ENCODE data around the gene DMKN.
"Not testable (repeated sequence)": the region's sequence is repeated elsewhere in the genome, so short reads cannot be mapped to it uniquely, and the experiment has no call there.

The DMKN gene

DNA sequence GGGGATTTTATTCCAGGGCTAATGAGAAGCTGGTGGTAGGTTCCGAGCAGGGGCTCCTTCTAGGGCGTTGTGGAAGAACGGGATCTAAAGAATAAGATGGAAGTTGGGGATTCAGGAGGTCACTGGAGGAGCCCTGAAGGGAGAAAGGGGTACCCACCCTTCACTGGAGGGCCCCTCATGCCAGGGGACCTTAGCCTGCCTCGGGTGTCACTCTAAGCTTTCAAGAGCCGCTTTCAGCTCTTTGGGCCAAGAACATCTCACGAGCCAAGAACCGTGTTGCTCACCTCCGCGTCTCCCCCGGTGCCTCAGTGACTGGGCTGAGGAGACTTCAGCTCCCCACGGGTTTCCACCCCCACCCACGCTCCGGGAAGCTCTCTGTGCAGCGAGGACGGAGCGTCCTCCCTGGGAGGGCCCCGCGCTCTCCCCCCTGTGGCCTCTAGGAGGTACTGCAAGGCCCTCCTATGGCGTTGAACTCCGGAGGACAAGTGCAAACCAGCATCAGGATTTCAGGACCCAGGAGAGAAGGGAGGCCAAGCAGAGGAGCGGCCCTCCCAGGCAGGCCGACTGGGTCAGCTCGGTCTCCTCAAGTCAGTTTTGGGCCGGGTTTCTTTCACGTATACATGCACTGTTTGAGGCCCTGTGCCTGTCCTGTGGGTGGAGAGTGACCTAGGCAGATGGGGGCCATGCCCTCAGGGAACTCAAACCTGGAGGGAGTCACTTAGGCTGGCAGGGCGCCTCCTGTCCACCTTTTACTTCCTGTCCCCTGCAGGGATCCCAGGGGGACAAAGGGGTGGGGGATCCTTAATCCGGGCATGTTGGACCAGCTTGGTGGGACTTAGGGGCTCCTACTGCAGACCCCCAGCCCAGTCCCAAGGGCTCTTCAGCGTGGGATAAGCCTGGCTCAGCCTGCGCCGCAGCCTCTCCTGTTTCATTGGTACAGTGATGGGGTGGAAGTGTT lies 18.1 kb downstream of the DMKN start:
- DNase-seq, result peak; percentile 68

DNA sequence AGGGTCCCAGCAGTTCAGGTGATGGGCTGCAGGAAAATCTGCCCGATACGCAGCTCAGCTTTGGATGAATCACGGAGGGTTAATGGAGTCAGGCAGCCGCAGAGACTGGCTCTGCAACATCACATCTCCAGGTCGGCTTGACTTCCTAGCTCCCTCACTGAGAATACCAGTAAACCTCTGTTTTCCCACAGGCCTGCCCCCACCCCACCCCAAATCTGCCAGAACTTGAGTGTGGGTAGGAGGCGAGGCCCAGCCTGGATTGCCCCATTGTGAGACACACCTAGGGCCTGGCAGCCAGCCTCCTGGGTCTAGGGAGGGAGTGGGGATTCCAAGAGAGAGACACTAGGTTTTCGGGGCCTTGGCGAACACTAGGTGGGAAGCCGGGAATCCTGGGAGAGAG lies 19.5 kb downstream of the DMKN start:
- no peak for DNase-seq

DNA sequence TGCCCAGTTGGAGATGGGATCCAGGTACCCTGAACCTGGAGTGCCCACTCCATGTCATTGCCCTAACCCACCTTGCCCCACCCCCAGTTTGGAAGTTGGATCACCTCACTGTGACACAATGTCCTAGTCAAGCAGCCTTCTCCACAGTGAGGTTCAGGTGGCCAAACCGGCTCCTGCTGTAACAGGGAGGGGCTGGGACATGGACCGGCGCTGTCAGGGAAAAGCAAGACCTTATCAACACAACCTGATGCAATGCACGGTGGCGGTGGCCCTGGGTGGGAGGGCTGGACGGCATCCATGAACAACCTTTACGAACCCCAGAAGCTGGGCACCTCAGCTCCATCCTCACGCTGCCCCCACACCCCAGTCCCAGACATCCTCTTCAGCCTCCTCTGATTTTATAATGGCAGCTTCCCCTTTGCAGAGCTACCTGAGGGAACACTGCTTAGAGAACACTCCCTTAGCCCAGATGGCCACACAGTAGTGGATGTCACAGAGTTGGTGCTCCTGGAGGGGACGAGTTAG lies 21.6 kb downstream of the DMKN start:
- no peak for DNase-seq

DNA sequence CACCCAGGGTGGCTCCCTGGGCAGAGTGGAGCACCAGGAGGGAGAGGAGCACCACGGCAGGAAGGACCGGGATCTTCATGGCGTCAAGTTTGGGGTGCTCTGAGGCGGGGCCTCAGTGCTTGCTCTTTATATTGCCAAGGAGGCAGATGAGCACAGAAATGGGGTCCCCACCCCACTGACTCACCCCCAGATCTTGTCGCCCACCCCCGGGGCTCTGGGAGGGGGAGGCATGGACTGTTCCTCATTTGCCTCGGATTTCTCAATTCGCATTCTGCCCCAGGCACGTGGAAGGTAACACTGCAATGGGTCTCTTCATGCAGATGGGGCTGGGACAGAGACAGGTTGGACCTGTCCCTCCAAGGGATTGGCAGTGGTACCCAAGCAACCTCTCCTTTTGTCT lies 23.1 kb downstream of the DMKN start, which contains the start of gene KRTDAP:
Gene KRTDAP, minus strand, starts transcription at position 101 of the 400 bp plus-strand sequence. Its CDS starts 22 bp downstream, at position 79.
- no peak for DNase-seq

GRCh38 chr19:35488677-35489076 lies 24.8 kb downstream of the DMKN start:
- DNase-seq, result no peak

DNA sequence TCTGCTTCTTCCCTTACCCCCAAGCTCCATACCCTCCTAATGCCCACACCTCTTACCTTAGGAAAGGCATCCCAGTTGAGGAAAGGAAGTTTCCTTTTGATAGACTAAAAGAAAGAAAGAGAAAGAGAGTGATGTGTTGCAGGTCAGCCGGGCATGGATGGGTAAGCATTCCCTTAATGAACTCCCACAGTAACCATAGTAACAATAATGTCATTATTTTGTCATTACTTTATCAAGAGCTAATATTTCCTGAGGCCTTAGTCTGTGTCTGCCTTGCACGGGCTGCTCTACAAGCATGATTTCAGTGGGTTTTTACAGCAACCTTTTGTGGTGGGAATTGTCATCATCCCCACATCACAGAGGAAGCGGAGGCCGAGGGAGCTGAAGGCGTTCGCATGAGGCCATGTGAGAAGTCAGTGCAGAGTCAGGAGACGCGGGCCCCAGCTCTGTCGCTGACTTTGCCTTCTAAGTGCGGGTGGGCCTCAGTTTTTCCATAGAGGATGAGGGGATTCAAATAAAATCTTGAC lies 25.7 kb downstream of the DMKN start:
- DNase-seq, result no peak

DNA sequence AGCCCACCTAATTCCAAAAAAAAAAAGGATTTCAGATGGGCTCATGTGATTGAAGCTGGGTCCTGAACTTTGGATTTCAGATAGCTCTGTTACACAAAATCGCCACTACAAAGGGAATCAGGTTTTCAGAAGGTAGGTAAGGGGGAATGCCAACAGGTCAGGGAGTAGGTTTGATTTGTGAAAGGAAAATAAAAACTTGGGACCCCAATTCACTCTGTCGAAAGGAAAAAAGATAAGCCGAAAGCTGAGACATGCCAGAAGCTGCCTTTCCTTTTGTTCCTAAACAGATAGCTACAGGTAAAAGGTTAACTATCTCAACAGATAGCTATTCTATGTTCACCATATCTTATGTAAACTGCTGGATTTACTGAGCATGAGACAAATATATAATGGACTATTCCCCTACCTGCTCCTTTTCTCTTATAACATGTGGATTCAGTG lies 27.2 kb downstream of the DMKN start:
- DNase-seq, result no peak

DNA sequence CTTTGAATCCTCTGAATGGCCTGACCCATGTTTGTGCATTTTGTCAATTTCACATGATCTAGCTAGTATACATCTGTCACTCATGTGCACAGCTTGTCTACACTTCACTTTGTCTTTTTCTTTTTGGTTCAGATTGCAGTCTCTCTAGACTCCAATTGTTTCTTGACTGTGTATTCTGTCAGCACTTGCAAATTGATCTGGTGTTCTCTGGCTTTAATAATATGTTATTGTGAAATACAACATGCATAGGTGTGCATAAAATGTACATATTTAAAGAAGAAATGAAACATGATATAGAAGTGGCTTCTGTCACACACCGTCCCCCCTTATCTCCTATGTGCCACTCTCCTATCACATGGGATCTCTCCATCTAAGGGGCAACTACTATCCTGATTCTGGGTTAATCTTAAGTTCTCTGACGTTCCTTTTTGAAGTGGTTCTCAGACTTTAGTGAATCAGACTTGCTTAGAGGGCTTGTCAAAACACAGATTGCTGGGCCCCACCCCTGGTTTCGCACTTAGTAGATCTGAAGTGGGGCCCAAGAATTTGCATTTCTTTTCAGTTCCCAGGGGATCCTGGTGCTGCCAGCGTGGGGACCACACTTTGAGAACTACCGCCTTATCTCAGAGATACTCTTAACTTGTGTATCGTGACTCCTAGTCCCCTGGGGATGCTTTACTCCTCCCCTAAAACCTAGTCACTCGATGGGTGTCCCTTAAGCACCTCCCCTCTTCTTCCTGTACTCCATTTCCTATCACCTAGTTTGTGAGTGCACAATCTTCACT lies 29.0 kb downstream of the DMKN start:
- DNase-seq, result no peak

DNA sequence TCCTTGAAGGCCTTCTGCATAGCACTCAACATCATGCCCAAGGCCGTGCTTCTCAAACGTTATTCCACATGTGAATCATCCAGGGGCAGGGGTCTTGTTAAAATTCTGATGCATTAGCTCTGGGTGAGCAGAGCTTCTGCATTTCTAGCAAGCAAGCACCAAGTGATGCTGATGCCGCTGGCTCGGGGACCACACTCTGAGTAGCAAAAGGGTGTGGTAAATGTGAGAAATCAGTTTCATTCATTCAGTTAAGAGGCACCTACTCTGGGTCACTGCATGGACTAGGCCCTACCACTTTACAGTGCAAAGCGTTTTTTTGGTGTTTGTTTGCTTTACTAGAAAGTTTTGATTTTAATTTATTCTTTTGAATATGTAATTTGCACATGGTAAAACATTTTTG lies 30.4 kb downstream of the DMKN start:
- no peak for DNase-seq

- peak; percentile 69 for DNase-seq
Measured at GRCh38 chr19:35478794-35479677, 34.4 kb downstream of the DMKN start.

DNA sequence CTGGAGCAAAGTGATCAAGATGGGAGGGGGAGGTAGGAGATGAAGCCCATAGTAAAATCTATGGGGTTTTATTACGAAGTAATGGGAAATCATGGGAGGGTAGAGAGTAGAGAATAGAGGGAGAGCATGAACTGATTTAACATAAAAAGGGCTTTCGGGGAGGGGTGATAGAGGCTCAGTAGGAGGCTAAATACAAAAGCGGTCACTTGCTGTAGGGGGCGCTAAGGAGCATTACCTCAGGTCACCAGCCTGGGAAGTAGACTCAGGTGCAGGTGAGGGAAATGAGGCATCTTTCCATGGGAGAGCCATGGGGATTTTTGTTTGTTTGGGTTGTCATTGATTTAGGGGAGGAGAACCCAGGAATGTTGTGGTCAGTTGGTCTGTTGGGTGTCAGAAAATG lies 37.3 kb downstream of the DMKN start:
- DNase-seq, result peak; percentile 14

DNA sequence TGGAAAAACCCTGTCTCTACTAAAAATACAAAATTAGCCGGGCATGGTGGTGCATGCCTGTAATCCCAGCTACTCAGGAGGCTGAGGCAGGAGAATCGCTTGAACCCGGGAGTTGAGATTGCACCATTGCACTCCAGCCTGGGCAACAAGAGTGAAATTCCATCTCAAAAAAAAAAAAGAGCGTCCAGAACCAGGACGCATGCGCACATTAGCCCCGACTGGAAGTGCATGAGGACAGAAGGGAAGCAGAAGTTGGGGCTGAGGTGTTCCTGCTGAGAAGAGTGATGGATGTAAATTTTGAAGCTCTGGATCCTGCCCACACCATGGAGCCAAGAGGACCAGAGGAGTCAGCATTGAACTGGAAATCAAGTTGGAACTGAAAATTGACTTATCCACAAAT lies 38.9 kb downstream of the DMKN start:
- not testable (repeated sequence) for DNase-seq

DNA sequence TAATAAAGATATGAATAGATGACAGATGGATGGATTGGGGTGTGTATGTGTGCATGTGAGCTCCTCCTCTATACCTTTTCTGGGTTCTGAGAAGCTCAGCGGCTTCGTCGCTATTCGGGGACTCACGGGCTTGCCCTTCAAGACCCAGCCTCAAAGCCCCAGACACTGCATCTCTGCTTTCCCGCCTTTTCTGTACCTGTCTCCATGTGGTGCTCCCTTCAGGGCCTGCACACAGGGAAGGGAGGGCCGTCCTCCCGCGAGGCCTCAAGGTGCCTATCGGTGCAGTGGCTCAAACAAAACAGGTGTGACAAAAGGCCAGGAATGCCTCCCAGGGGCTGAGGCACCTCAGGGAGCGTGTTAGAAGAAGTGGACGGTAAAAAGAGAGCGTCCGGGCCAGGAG lies 39.3 kb downstream of the DMKN start:
- no peak for DNase-seq

- no peak for DNase-seq
Measured at GRCh38 chr19:35471946-35472345, 41.5 kb downstream of the DMKN start.

DNA sequence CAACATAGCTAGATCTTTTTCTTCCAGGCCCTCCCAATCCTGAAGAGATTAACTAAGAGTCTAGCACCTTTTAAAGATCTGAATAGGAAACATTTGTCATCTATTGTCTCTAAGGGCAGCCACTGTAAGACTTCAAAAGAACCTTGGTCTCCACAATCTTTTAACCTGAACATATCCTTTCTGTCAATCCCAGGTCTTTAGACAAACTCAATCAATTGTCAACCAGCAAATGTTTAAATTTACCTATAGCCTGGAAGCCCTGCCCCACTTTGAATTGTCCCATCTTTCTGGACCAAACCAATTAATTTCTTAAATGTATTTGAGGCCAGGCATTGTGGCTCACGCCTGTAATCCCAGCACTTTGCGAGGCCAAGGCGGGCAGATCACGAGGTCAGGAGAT lies 42.4 kb downstream of the DMKN start:
- DNase-seq, result not testable (repeated sequence)

DNA sequence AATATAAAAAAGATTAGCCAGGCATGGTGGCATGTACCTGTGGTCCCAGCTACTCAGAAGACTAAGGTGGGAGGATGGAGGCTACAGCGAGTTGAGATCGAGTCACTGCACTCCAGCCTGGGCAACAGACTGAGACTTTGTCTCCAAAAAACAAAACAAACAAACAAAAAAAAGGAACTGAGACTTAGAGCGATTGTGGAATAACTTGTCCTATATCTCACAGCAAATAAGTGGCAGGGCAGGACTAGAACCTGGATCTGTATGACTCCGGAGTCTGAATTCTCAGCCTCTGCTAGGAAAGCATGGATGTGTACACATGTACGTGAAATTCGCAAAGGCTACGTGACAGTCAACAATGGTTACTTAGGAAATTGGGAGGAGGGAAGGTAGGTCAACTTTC lies 43.3 kb downstream of the DMKN start:
- DNase-seq, result no peak

- DNase-seq, result peak; percentile 50
Measured at GRCh38 chr19:35468637-35469036, 44.8 kb downstream of the DMKN start.

DNA sequence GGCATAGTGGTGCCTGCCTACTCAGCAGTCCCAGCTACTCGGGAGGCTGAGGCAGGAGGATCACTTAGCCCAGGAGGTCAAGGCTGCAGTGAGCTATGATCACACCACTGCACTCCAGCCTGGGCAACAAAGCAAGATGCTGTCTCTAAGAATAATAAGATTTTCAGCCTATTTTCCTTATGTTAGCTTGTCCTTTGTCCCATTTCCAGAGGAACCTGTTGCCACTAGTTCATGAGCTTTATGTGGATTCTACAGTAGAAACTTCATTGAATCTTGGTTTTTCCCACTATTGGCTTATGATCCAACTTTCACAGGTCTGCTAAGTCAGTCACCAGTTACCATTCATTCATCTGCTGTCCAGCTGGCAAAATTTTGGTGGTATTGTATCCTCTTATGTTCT lies 47.2 kb downstream of the DMKN start:
- DNase-seq, result no peak

GRCh38 chr19:35462956-35463355 lies 50.5 kb downstream of the DMKN start:
- not testable (repeated sequence) for DNase-seq

DNA sequence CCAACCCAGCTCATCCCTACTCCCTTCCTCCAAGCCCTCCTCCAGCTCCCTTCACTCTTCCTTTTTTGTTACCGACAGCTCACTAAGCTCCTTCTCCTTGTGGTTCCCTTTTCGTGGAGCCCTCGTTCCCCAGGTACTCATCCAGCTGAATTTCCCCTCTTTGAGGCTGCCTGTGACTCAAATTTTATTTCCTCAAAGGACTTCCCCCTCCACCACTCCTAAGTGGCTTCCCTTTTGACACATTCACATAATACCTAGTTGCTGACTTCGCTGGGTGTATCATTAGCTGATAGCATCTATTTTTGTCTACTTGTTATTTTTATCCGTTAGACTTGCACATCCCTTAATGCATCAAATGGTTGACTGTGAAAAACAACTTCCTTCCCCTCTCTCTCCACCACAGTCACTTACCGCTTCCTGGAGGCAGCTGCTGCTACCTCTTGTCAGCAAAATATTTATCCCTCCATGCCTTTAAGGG lies 50.9 kb downstream of the DMKN start:
- no peak for DNase-seq

GRCh38 chr19:35461788-35462187 lies 51.7 kb downstream of the DMKN start:
- not testable (repeated sequence) for DNase-seq

DNA sequence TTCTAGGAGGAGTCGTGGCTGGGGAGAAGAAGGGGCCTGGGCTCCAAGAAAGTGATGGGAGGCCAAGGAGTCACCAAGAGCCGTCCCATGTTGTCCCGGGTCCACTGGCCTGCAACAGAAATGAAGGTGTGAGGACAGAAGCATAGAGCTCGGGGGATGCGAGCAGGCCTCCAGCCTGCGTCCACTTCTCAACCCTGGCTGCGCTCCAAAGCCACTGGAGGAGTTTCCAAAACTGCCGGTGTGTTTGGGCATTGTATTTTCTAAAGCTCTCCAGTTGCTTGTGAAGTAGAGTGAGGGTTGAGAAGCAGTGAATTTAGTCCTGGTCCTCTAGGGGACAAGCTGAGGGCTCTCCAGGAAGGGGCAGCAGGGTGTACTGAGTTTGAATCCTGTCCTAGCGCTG lies 52.4 kb downstream of the DMKN start:
- DNase-seq, result no peak

Measured in NCI-H69 (cell line).